HEK293 (cell line): Measurements from ENCODE around the gene TMEM45A.

Source experiments
- SCRT2 ChIP-seq: fragments of 450-650 bp; formaldehyde crosslinking; IDR thresholded peaks from 2 replicates; pipeline ENCODE4 v1.5.1; 2016; ENCODE audit warnings: missing biosample characterization, missing genetic modification characterization
- ZFP3 ChIP-seq: fragments of 450-650 bp; formaldehyde crosslinking; IDR thresholded peaks from 2 replicates; pipeline ENCODE4 v1.5.1; 2016; ENCODE audit warnings: low read depth, missing biosample characterization, missing genetic modification characterization
- ZNF2 ChIP-seq: fragments of 450-650 bp; formaldehyde crosslinking; IDR thresholded peaks from 2 replicates; pipeline ENCODE4 v1.5.1; 2016; ENCODE audit warnings: missing biosample characterization, missing genetic modification characterization
- ZNF24 ChIP-seq: fragments of 450-650 bp; formaldehyde crosslinking; IDR thresholded peaks from 2 replicates; pipeline ENCODE4 v1.5.1; 2016; ENCODE audit warnings: missing biosample characterization, missing genetic modification characterization
- ZNF335 ChIP-seq: fragments of 450-650 bp; formaldehyde crosslinking; conservative IDR thresholded peaks from 2 replicates; pipeline ENCODE4 v1.5.1; 2016; ENCODE audit warnings: missing biosample characterization, missing genetic modification characterization
- TF ChIP-seq, protein P1 (sequence below): fragments of 450-650 bp; formaldehyde crosslinking; IDR thresholded peaks from 2 replicates; pipeline ENCODE4 v1.5.1; 2016; ENCODE audit warnings: missing biosample characterization, missing genetic modification characterization

DNA sequence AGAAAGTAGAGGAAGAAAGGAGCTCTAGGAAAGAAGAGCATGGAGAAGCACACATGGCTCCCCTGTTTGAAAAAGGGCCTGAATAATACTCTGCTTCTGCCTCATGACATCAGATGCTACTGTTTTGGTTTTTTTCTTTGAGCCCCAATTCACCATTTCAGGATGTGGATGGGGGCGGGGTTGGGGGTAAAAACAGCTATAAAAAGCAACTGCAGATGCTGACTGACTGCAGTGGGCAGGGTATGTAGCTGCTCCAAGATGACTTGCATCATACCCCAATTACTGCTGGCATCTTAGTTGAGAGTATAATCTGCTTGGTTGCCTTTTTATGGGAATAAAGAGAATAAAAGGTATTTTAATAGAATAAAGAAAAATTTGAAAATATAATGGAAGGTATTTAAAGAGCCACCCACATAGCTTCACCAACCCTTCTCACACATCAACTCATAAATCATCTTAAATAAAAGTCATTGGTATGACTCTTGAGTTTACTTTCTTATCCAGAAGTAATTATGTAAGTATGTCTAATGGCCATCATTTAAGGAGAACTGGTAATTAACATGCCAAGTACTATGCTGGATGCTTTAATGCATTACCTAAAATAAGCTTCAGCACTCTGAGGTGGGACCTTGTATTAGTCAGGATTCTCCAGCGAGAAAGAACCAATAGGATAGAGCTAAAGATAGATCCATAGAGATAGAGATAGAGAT is 36.4 kb upstream of the TMEM45A start:
- TF ChIP-seq, protein P1, sequence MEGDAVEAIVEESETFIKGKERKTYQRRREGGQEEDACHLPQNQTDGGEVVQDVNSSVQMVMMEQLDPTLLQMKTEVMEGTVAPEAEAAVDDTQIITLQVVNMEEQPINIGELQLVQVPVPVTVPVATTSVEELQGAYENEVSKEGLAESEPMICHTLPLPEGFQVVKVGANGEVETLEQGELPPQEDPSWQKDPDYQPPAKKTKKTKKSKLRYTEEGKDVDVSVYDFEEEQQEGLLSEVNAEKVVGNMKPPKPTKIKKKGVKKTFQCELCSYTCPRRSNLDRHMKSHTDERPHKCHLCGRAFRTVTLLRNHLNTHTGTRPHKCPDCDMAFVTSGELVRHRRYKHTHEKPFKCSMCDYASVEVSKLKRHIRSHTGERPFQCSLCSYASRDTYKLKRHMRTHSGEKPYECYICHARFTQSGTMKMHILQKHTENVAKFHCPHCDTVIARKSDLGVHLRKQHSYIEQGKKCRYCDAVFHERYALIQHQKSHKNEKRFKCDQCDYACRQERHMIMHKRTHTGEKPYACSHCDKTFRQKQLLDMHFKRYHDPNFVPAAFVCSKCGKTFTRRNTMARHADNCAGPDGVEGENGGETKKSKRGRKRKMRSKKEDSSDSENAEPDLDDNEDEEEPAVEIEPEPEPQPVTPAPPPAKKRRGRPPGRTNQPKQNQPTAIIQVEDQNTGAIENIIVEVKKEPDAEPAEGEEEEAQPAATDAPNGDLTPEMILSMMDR (tag by site-specific recombination) = no peak
- TF ChIP-seq ZNF2 (no peak), ZNF24 (tag by site-specific recombination) (no peak), ZNF335 (no peak), SCRT2 (tag by site-specific recombination) (no peak), ZFP3 (no peak)
